ENCODE results near the gene PCIF1.
"Not testable (repeated sequence)": the region's sequence is repeated elsewhere in the genome, so short reads cannot be mapped to it uniquely, and the experiment has no call there.

The PCIF1 gene

DNA sequence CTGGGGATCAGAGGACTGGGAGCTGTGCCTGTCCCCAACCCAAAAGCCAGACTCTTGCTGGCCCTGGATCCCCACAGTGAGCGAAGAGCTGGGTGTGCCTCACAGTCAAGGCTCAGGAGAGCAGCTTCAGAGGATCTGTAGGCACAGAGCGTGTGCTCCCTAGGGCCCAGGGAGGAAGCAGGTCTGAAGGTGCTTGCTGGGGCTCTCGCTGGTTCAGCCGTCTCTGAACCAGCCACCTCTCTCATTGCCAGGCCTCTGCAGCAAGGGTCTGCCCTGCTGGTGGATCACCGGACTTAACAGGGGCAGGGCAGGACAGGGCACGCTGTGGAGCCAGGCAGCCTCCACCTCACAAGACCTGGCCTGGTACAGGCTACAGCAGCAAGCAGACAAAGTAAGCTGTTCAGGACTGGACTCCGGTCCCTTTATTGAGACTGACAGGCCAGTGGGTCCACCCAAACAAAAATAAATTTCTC is 13.8 kb downstream of the PCIF1 start:
- no peak for DNase-seq

DNA sequence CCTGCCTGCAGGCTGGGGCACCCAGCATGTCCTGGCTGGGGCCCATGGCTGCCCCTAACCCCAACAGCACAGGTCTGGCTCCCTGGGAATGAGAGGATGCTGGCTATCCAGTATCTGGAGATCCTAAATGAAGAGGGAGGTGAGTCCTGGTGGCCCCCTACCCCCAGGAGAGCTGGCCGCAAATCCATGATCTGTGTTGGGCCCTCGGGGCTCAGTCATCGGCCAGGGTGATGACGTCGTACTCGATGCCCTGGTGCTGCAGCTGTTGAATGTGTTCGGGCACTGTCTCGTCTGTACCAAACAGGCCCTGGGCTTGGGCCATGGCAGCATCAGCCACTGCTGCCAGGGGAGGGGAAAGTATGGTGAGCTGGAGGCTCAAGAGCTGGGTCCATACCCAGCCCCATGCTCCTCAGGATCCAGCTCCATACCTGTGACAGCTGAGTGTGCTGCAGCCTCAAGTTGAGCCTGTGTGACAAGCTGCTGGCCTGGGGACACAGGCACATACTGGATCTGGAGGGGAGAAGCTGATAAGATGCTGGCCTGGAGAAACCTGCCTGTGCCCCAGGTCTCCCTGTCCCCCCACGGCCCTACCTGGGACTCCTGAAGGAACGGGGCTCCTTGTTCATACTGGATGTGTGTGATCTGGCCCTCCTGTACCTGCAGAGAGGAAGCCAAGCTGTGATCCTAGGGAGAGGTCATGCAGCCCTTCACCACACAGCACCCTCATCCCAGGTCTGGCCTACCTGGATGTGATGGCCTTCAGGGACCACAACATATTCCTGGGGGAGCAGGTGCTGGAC is 14.5 kb downstream of the PCIF1 start:
- DNase-seq: no peak

DNA sequence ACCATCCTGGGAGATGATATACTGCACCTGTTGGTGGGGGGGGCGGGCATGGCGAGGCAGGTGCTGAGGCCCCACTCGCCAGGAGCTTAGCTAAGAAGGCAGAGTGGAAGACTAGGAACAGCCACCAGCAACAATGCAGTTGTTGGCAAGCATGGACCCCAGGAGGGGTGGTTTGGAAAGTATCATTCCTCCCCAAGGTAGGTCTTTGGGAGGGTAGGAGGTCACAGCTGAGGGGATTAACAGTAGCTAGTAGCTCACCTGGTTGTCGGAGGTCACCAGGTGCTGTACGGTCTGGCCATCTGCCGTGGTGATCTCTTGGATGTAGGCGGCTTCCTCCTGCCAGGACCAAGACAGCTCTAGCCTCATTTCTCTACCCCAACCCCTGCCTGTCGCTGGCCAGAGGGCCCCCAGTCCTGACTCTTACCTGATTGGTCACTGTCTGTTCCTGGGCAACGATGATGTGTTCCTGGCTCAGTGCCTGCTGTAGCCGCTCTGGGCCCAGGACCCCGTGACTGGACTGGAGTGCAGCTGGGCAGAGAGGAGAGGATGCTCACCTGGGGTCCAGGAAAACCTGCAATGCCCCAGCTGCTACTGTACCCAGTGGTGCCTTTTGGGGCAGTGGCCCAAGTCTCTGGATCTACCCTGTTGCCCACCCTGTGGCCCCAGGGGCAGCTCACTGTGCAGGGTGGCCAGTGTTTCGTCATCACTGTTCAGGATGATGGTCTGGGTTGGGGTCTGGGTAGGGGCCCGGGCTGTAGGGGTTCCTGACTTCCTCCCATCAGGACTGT is 15.3 kb downstream of the PCIF1 start:
- DNase-seq: no peak

GRCh38 chr20:45950330-45950646 is 15.8 kb downstream of the PCIF1 start:
- DNase-seq: no peak

DNA sequence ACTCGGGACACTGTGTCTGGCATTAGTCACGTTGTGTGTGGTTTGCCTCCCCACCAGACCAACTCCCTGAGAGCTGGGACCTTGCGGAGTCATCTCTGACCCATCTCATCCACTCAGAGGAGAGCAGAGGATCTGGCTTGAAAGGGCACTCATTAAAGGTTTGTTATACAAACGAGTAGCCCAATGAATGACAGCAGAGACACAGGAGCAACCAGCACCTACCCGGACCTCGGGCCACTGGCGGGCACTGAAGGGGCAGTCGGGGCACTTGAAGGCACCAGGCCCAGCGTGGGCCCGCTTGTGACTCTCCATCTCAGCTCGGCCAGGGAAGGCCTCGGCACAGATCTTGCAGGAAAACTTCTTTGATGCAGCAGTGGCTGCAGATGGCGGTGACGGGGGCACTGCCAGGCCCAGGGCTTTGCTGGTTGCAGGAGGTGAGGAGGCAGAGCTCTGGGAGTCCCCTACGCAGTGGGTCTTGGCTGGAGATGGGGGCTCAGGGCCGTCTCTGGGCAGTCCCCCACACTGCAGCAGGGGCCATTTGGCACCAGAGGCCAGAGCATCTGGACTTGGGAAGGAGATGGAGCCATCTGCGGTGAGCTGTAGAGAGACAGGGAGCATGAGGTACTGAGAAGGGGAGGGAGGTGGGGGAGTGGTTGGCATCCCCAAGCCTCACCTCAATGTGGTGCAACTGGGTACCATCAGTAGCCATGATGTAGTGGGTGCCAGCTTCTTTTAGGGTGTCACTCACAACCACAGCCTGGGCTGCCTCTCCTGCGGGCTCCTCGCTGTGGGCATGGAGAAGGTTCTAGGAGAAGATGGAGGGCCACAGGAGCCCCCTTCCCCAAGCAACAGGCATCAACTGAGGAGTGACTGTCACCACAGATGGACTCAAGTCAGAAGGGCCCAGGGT is 17.7 kb downstream of the PCIF1 start:
- no peak for DNase-seq

DNA sequence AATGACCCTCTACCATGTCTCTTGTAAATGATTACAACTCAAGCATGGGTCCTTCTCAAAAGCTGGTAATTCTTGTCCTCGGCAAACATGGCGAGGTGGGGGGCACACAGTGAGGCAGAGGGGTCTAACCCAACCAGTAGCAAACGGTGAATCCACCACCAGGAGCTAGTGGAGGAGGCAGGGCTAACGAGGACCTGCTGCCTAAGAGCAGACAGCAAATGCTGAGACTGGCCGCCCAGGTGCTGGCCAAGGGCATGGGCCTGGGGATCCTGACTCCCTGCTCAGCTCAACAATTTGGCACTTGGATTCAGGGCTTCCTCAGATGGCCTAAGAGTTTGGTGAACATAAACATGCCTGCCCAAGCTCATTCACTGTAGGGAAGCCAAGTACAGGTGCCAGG is 18.4 kb downstream of the PCIF1 start:
- DNase-seq: no peak

- DNase-seq: no peak
Observed at GRCh38 chr20:45953672-45954071, 19.2 kb downstream of the PCIF1 start.

GRCh38 chr20:45956326-45956725 is 21.8 kb downstream of the PCIF1 start:
- not testable (repeated sequence) for DNase-seq

GRCh38 chr20:45957021-45957941 is 22.8 kb downstream of the PCIF1 start:
- no peak for DNase-seq

GRCh38 chr20:45958593-45958992 is 24.1 kb downstream of the PCIF1 start:
- no peak for DNase-seq

GRCh38 chr20:45959126-45959525 is 24.6 kb downstream of the PCIF1 start:
- no peak for DNase-seq

- no peak for DNase-seq
Observed at GRCh38 chr20:45959956-45960630, 25.6 kb downstream of the PCIF1 start.

GRCh38 chr20:45962031-45962755 is 27.7 kb downstream of the PCIF1 start:
- DNase-seq: no peak

DNA sequence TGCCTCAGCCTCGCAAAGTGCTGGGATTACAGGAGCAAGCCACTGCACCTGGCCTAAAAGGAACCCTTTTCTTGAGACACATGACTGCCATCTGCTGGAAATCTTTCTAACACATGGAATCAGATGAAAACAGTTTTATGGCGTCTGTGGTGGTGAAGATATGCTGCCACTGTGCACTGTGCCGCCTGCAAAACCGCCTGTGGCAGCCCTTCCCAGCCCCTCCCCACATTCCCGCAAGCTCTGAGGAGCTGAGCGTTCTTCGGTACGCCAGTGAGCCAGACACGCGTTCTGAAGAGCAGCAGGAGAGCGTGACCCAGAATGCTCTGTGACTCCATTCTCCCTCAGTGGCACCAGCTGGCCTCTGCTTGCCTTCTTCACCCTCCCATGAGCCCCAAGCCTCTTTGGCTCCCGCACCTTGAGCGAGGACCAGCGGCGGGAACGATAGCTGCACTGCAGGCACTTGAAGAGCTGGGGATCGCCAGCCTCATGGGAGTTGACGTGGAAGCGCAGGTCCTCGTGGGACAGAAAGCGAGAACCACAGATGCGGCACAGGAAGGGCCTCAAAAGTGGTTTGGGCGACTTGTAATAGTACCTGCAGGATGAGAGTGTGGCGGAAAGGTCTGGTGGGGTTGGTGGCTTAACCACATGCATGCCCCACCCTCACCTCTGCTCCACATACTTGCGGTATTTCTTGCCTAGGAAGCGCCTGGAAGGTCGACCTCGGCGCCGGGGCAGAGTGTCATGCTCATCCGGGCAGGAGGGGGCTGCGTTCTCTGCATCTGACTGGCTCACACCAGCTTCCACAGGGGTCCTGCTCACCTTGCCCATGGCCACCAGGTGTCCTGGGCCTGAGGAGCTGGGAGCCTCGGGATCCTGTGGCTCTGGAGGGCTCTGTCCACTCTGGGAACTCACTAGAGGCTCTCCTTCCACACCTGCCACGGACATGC is 28.8 kb downstream of the PCIF1 start:
- DNase-seq: peak; percentile 56

- no peak for DNase-seq
Observed at GRCh38 chr20:45964006-45964400, 29.5 kb downstream of the PCIF1 start.

- DNase-seq: no peak
Observed at GRCh38 chr20:45965169-45966002, 30.9 kb downstream of the PCIF1 start.

DNA sequence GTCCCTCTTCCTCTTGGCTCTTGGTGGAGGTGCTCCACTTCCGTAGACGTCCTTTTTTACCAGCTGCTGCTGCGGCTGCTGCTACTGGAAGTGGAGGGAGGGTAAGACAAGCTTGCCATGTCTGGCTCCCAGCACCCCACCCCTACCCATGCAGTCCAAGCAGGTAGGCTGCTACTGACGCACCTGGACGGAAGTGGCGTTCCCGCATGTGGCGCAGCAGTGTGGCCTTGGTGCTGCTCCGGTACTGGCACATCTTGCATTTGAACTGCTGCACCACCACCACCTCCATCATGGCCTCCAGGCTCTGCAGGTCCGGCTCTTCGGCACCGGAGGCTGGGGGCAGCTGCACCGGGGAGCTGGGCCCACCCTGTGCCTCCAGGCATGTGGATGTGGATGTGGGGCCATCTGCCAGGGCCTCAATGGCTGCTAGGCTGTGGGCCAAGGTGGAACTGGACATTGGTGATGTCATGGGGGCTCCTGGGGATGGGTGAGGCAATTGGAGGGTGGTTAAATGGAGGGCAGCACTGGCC is 33.1 kb downstream of the PCIF1 start:
- no peak for DNase-seq

DNA sequence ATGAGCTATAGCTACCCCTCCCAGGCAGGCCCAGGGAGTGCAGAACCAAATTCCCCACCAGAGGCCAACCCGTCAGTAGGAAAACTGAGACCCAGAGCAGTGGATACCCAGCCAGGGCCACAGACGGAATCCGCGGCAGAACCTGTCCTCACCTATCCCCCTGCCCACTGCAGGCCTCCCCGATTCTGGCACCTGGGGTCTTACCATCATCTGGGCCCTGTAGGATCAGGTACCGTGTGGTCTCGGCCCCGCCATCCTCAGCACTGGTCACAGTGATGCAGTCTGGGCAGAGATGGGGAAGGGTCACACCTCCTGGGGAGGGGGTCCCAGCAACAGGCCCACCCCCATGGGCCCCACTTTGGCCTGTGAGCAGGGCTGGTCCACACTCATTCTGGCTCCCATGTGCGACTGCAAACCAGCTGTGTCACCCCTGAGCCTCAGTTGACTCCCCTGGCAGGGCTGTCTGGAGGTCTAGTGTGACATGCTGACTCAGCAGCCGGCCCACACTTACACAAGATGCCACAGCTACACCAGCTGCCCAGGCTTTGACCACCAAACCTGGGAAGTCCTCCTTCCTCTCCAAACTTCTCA is 33.7 kb downstream of the PCIF1 start:
- DNase-seq: no peak
